H1 (cell line): ENCODE measurements around the gene ZNF804B. TPM values are rescaled to one million over a fixed set of nuclear protein-coding genes. Genes with fewer than 3 reads are reported as not detected.

Experiments
- CTCF ChIA-PET: fragments of 300-600 bp; sonication (Branson Sonifier 250); formaldehyde crosslinking; loops from one replicate; lab custom pipeline; 2021; ENCODE audit not compliant: partially characterized antibody; lab: Charles Lee
- POLR2A ChIA-PET: fragments of 300-600 bp; sonication (Branson Sonifier 250); formaldehyde crosslinking; loops from one replicate; lab custom pipeline; 2021; ENCODE audit warnings: inconsistent platforms; ENCODE audit not compliant: partially characterized antibody; lab: Charles Lee
- DNase-seq, 2 experiments: peaks; one replicate each; pipeline versions ENCODE4 v3.0.0 to v3.0.0-alpha.2; 2010 to 2022; ENCODE audit warnings: low spot score in 2 of 2, low read depth in 1 of 2, mixed read lengths in 1 of 2
- FAIRE-seq: peaks from 2 replicates; lab custom pipeline; 2011; peaks lifted over from hg19 to GRCh38; lab: Jason Lieb, UNC
- H2AFZ ChIP-seq: 2 replicates; pipeline ENCODE4 v1.8.1; 2012; ENCODE audit warnings: low read length, inconsistent platforms
- H2AK5ac ChIP-seq: 2 replicates; pipeline ENCODE4 v1.6.1; 2013; ENCODE audit warnings: low read depth, low read length
- H2BK120ac ChIP-seq: replicated peaks from 2 replicates; pipeline ENCODE3; 2013; ENCODE audit warnings: low read depth, low read length, inconsistent platforms
- H2BK12ac ChIP-seq: 2 replicates; pipeline ENCODE4 v1.6.1; 2013; ENCODE audit warnings: low read depth, low read length
- H2BK15ac ChIP-seq: 2 replicates; pipeline ENCODE4 v1.6.1; 2013; ENCODE audit warnings: low read length
- H2BK20ac ChIP-seq: 2 replicates; pipeline ENCODE4 v1.6.1; 2013; ENCODE audit warnings: low read length
- H2BK5ac ChIP-seq: 2 replicates; pipeline ENCODE4 v1.6.1; 2013; ENCODE audit warnings: low read depth, low read length
- H3K14ac ChIP-seq: 2 replicates; pipeline ENCODE4 v1.6.1; 2013; ENCODE audit warnings: inconsistent platforms; ENCODE audit not compliant: insufficient read length
- H3K18ac ChIP-seq: 2 replicates; pipeline ENCODE4 v1.6.1; 2013; ENCODE audit warnings: low read length; ENCODE audit errors: extremely low read depth
- H3K23ac ChIP-seq: 2 replicates; pipeline ENCODE4 v1.6.1; 2013; ENCODE audit warnings: inconsistent platforms; ENCODE audit not compliant: insufficient read length
- H3K23me2 ChIP-seq: 2 replicates; pipeline ENCODE4 v1.6.1; 2013; ENCODE audit warnings: low read depth, low read length
- H3K27ac ChIP-seq: 2 replicates; pipeline ENCODE4 v1.6.1; 2011; ENCODE audit warnings: low read depth, low read length, inconsistent platforms
- H3K27me3 ChIP-seq, 4 experiments: replicated peaks in 1 of 4; 1 replicate in 1 of 4; 2 replicates in 3 of 4; pipeline versions ENCODE4 v1.6.1 to v1.8.1; 2011 to 2013; ENCODE audit warnings: low read length in 3 of 4, mild to moderate bottlenecking in 3 of 4, inconsistent platforms in 2 of 4, mixed read lengths in 2 of 4, moderate library complexity in 1 of 4; ENCODE audit not compliant: control insufficient read depth in 3 of 4, insufficient read depth in 3 of 4; ENCODE audit errors: extremely low read depth in 1 of 4
- H3K36me3 ChIP-seq, 4 experiments: 2 replicates each; pipeline versions ENCODE4 v1.6.1 to v1.8.1; 2011 to 2013; ENCODE audit warnings: mild to moderate bottlenecking in 4 of 4, low read length in 3 of 4, moderate library complexity in 2 of 4, control low read depth in 1 of 4, inconsistent platforms in 1 of 4; ENCODE audit not compliant: insufficient read depth in 4 of 4, control insufficient read depth in 2 of 4
- H3K4ac ChIP-seq: replicated peaks from 2 replicates; pipeline ENCODE3; 2013; ENCODE audit warnings: low read length, low read depth, mixed read lengths, inconsistent platforms; ENCODE audit not compliant: insufficient read length
- H3K4me1 ChIP-seq, 4 experiments: replicated peaks in 1 of 4; 1 replicate in 1 of 4; 2 replicates in 3 of 4; pipeline versions ENCODE4 v1.6.1 to v1.8.1; 2011 to 2013; ENCODE audit warnings: low read length in 3 of 4, inconsistent platforms in 2 of 4, mixed read lengths in 1 of 4; ENCODE audit not compliant: insufficient read depth in 4 of 4, control insufficient read depth in 3 of 4
- H3K4me2 ChIP-seq, 2 experiments: 2 replicates each; pipeline versions ENCODE4 v1.6.1 to v1.8.1; 2011 to 2013; ENCODE audit warnings: low read depth in 2 of 2, low read length in 2 of 2, control low read depth in 1 of 2, inconsistent platforms in 1 of 2, mild to moderate bottlenecking in 1 of 2; ENCODE audit not compliant: insufficient read depth in 1 of 2
- H3K4me3 ChIP-seq, 4 experiments: fragments of 200-600, 300-600 bp in 1 of 4; sonication (generic), shearing (Covaris generic), sonication (Bioruptor Twin) in 1 of 4; 2 replicates each; pipeline versions ENCODE4 v1.5.1 to v1.8.1; 2011 to 2016; ENCODE audit warnings: low read length in 4 of 4, low read depth in 3 of 4, control low read depth in 2 of 4, inconsistent platforms in 2 of 4, mild to moderate bottlenecking in 2 of 4, mixed read lengths in 1 of 4, moderate library complexity in 1 of 4; ENCODE audit not compliant: insufficient read depth in 2 of 4; ENCODE audit errors: extremely low read depth in 1 of 4
- H3K56ac ChIP-seq: replicated peaks from 2 replicates; pipeline ENCODE3; 2013; ENCODE audit warnings: low read depth, mild to moderate bottlenecking, mixed read lengths, low read length, inconsistent platforms; ENCODE audit not compliant: insufficient read length
- H3K79me1 ChIP-seq: 2 replicates; pipeline ENCODE4 v1.6.1; 2013; ENCODE audit warnings: low read depth, low read length, control low read depth
- H3K79me2 ChIP-seq, 2 experiments: 2 replicates each; pipeline versions ENCODE4 v1.6.1 to v1.8.1; 2012 to 2013; ENCODE audit warnings: low read length in 2 of 2, mild to moderate bottlenecking in 2 of 2, inconsistent platforms in 1 of 2; ENCODE audit not compliant: insufficient read depth in 2 of 2, control insufficient read depth in 1 of 2
- H3K9ac ChIP-seq, 4 experiments: replicated peaks in 1 of 4; 1 replicate in 1 of 4; 2 replicates in 3 of 4; pipeline versions ENCODE4 v1.6.1 to v1.8.1; 2011 to 2013; ENCODE audit warnings: low read depth in 3 of 4, low read length in 3 of 4, control low read depth in 2 of 4, mild to moderate bottlenecking in 2 of 4, moderate library complexity in 2 of 4, inconsistent platforms in 1 of 4; ENCODE audit errors: extremely low read depth in 1 of 4
- H3K9me3 ChIP-seq, 2 experiments: 2 replicates each; pipeline versions ENCODE4 v1.6.1 to v1.8.1; 2012 to 2013; ENCODE audit warnings: mild to moderate bottlenecking in 2 of 2, moderate library complexity in 2 of 2, control low read depth in 1 of 2, inconsistent platforms in 1 of 2, low read depth in 1 of 2, low read length in 1 of 2, mixed read lengths in 1 of 2; ENCODE audit not compliant: insufficient read depth in 2 of 2
- H4K20me1 ChIP-seq, 2 experiments: replicated peaks in 1 of 2; 2 replicates each; pipeline versions ENCODE3 to v1.8.1; 2011 to 2013; ENCODE audit warnings: inconsistent platforms in 2 of 2, low read length in 2 of 2, mild to moderate bottlenecking in 1 of 2; ENCODE audit not compliant: insufficient read depth in 2 of 2, control insufficient read depth in 1 of 2
- H4K5ac ChIP-seq: 2 replicates; pipeline ENCODE4 v1.6.1; 2013; ENCODE audit warnings: low read length, low read depth, mixed read lengths, inconsistent platforms; ENCODE audit not compliant: insufficient read length
- H4K8ac ChIP-seq: 2 replicates; pipeline ENCODE4 v1.8.0; 2013; ENCODE audit warnings: mild to moderate bottlenecking, moderate library complexity, low read length, inconsistent platforms; ENCODE audit not compliant: insufficient read depth; ENCODE audit errors: extremely low read depth
- H4K91ac ChIP-seq: replicated peaks from 2 replicates; pipeline ENCODE3; 2013; ENCODE audit warnings: low read length, mixed read lengths, inconsistent platforms; ENCODE audit not compliant: insufficient read length
- ATF3 ChIP-seq: IDR thresholded peaks from 2 replicates; pipeline ENCODE4 v1.6.1; 2011; ENCODE audit warnings: low read depth, mild to moderate bottlenecking, low read length; ENCODE audit not compliant: insufficient read depth
- BACH1 ChIP-seq: IDR thresholded peaks from 2 replicates; pipeline ENCODE4 v1.6.1; 2012; ENCODE audit warnings: low read length, improper control_type of control experiment
- BCL11A ChIP-seq, 2 experiments: IDR thresholded peaks; one replicate each; pipeline ENCODE4 v1.6.1; 2011; ENCODE audit warnings: low read depth in 2 of 2, low read length in 2 of 2, mild to moderate bottlenecking in 2 of 2
- CHD1 ChIP-seq: IDR thresholded peaks from 2 replicates; pipeline ENCODE4 v1.6.1; 2012; ENCODE audit warnings: low read depth, low read length, improper control_type of control experiment
- CREB1 ChIP-seq: IDR thresholded peaks from 2 replicates; pipeline ENCODE4 v1.6.1; 2012; ENCODE audit warnings: inconsistent platforms
- EGR1 ChIP-seq: IDR thresholded peaks from 2 replicates; pipeline ENCODE4 v1.6.1; 2011; ENCODE audit warnings: low read depth, low read length, borderline replicate concordance
- JUND ChIP-seq: IDR thresholded peaks from 2 replicates; pipeline ENCODE4 v1.6.1; 2011; ENCODE audit warnings: mild to moderate bottlenecking, improper control_type of control experiment, low read length
- KDM1A ChIP-seq: fragments of 200-600, 300-600 bp; sonication (generic); IDR thresholded peaks from 2 replicates; pipeline ENCODE4 v1.7.1; 2016; ENCODE audit warnings: mild to moderate bottlenecking, low read length, borderline replicate concordance
- KDM4A ChIP-seq: IDR thresholded peaks from one replicate; pipeline ENCODE4 v1.7.1; 2012; ENCODE audit warnings: low read depth, mild to moderate bottlenecking, moderate library complexity, low read length, inconsistent platforms; ENCODE audit not compliant: severe bottlenecking
- POLR2A ChIP-seq, 2 experiments: IDR thresholded peaks; 1 replicate in 1 of 2; 2 replicates in 1 of 2; pipeline ENCODE4 v1.6.1; 2011; ENCODE audit warnings: low read depth in 2 of 2, low read length in 2 of 2, mild to moderate bottlenecking in 2 of 2; ENCODE audit errors: control extremely low read depth in 1 of 2
- POU5F1 ChIP-seq: IDR thresholded peaks from 2 replicates; pipeline ENCODE4 v1.6.1; 2011; ENCODE audit warnings: low read depth, mild to moderate bottlenecking, low read length, moderate library complexity
- RAD21 ChIP-seq, 2 experiments: IDR thresholded peaks in 1 of 2; conservative IDR thresholded peaks in 1 of 2; 2 replicates each; pipeline ENCODE4 v1.6.1; 2011; ENCODE audit warnings: low read depth in 2 of 2, low read length in 2 of 2, improper control_type of control experiment in 1 of 2, inconsistent platforms in 1 of 2, mild to moderate bottlenecking in 1 of 2, moderate library complexity in 1 of 2
- RBBP5 ChIP-seq: IDR thresholded peaks from 2 replicates; pipeline ENCODE4 v1.7.1; 2012; ENCODE audit warnings: low read depth, mild to moderate bottlenecking, inconsistent platforms, low read length, moderate library complexity, borderline replicate concordance
- RNF2 ChIP-seq: fragments of 200-900, 300-1000 bp; sonication (generic); IDR thresholded peaks from 2 replicates; pipeline ENCODE4 v1.7.1; 2016; ENCODE audit warnings: borderline replicate concordance, low read depth, mild to moderate bottlenecking, antibody characterized with exemption, low read length; ENCODE audit not compliant: poor library complexity, severe bottlenecking; ENCODE audit errors: missing control alignments
- ZNF274 ChIP-seq: IDR thresholded peaks from 2 replicates; pipeline ENCODE4 v1.7.0; 2012; ENCODE audit warnings: low read length, borderline replicate concordance; ENCODE audit errors: extremely low read depth
- WGBS, 2 experiments: shearing (Covaris generic) in 1 of 2; methylation state at CpG; one replicate each; pipeline versions ENCODE4 v1.1.6 to v1.1.7; 2013 to 2015; ENCODE audit warnings: low lambda C conversion rate in 2 of 2, mixed read lengths in 2 of 2, inconsistent platforms in 1 of 2, low coverage in 1 of 2, missing lambda C conversion rate in 1 of 2; ENCODE audit not compliant: insufficient replicate concordance in 2 of 2, insufficient coverage in 1 of 2, insufficient read length in 1 of 2; ENCODE audit errors: extremely low coverage in 1 of 2, missing lambda C conversion rate in 1 of 2; 5-methylcytosine and 5-hydroxymethylcytosine counted together
- polyA plus RNA-seq, 7 experiments: library from polyadenylated mRNA; depleted of rRNA in 3 of 7; stranded (reverse) in 5 of 7; unstranded in 2 of 7; fragments of >200 nt in 5 of 7; fragments of 200-250 nt in 2 of 7; gene quantifications; 1 replicate in 5 of 7; 2 replicates in 1 of 7; 4 replicates in 1 of 7; pipeline versions ENCODE4 v1.2.1 to v1.2.3, GENCODE V29; 2011 to 2013; ENCODE audit warnings: missing spikeins in 2 of 7, mixed read lengths in 2 of 7
- total RNA-seq: library from RNA; stranded (reverse); fragmentation: NEBNext Ultra II Directional; extraction: Animal tissue kit (Norgen Biotek cat#: 25700); gene quantifications from 2 replicates; pipeline ENCODE4 v1.2.1, GENCODE V29; 2021

ZNF804B gene
- total and polyA plus RNA-seq, 2 of the 8 experiments (the other 6 are each of a cell fraction or from before 2014, with no cell fraction given): not detected

DNA sequence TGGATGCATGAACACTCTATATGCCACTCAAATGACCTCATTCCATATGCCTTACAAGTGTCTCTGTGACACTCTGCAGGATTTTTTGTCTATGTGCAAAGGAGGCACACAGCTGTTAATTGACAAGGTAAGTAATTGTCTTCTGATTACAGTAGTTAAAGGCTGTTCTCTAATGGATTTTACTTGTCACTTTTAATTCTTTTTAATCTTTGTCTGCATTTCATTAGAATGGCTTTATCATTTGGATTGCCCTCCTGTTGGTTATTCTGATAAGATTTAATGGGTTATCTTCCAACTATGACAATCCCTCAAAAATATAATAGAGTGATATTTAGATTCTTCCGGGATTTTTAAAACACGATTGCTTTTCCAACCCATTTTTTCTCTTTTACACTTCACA is 326.1 kb downstream of the ZNF804B start:
- Histone ChIP-seq H4K91ac (no peak overlapping the region), H3K14ac (no peak overlapping the region), H4K5ac (no peak overlapping the region), H2BK12ac (no peak overlapping the region), H3K79me2 (no peaks in the 10 kb centered on the region), H3K4me3 (no peak overlapping the region), H3K79me1 (no peaks in the 10 kb centered on the region), H3K27me3 (no peaks in the 10 kb centered on the region), H3K56ac (no peak overlapping the region), H3K4me1 (peaks cover 0 to 8% (median 0%) of the 10 kb centered on the region in 4 experiments; a peak in 1 of 7 replicates), H3K23ac (no peak overlapping the region), H3K9me3 (no peaks in the 10 kb centered on the region), H2BK15ac (no peak overlapping the region), H4K8ac (no peak overlapping the region), H3K4me2 (no peak overlapping the region), H2BK20ac (no peak overlapping the region), H3K23me2 (no peaks in the 10 kb centered on the region), H3K9ac (no peak overlapping the region), H3K27ac (no peak overlapping the region), H4K20me1 (no peaks in the 10 kb centered on the region), H3K36me3 (no peaks in the 10 kb centered on the region), H2AK5ac (no peak overlapping the region), H3K4ac (no peak overlapping the region), H3K18ac (no peak overlapping the region), H2AFZ (no peak overlapping the region), H2BK5ac (no peak overlapping the region), H2BK120ac (no peak overlapping the region)
- CTCF ChIA-PET: no interaction called here
- FAIRE-seq (no peak), DNase-seq (no peak)
- POLR2A ChIA-PET: no interaction called here
- 93% methylated on average over 2 of the region's 2 CpGs; no CpG with 5 or more reads in 1 of the 2 experiments for WGBS, 2 experiments
- TF ChIP-seq EGR1: no peak
- no peak for TF ChIP-seq RAD21 (IDR thresholded peaks at IDR 0.05 in 1 of 2, conservative IDR thresholded peaks at IDR 0.05 in 1 of 2; ENCODE audit: low read depth in 2 of 2, low read length in 2 of 2)
- TF ChIP-seq JUND: no peak
- TF ChIP-seq ZNF274: no peak
- no peak for TF ChIP-seq BCL11A (IDR thresholded peaks at IDR 0.05; ENCODE audit: low read depth in 2 of 2, low read length in 2 of 2)
- no peak for TF ChIP-seq CHD1
- no peak for TF ChIP-seq BACH1
- no peak for TF ChIP-seq RBBP5
- TF ChIP-seq KDM4A: no peak
- TF ChIP-seq KDM1A: no peak
- TF ChIP-seq ATF3: no peak
- TF ChIP-seq CREB1: no peak
- no peak for TF ChIP-seq POLR2A (IDR thresholded peaks at IDR 0.05; ENCODE audit: control extremely low read depth in 1 of 2, low read depth in 2 of 2, low read length in 2 of 2)
- TF ChIP-seq RNF2: no peak
- no peak for TF ChIP-seq POU5F1
